ENCODE results near the gene SLC7A6. TPM values are rescaled to one million over a fixed set of nuclear protein-coding genes. Genes with fewer than 3 reads are reported as not detected.

SLC7A6 gene
- total RNA-seq, 1 donor from 2014 or later: 71.9 TPM

GRCh38 chr16:68299571-68300453 is 35.5 kb downstream of the SLC7A6 start:
- DNase-seq (ENCODE audit: low read depth) (no peak), FAIRE-seq (no peak)
- no peak overlapping the region for H2AFZ ChIP-seq (ENCODE audit: low read depth, low read length)
- H3K4me3 ChIP-seq (ENCODE audit: insufficient read depth, low read depth, low read length): no peak overlapping the region
- H3K36me3 Mint-ChIP-seq (ENCODE audit: low read depth, unreplicated experiment): peaks cover 12% of the 10 kb centered on the region
- TF ChIP-seq CTCF (IDR thresholded peaks at IDR 0.05; ENCODE audit: insufficient read depth, low read depth, low read length): no peak
- no peak for TF ChIP-seq EZH2 (IDR thresholded peaks at IDR 0.05; ENCODE audit: insufficient read depth, low read length)
- peaks cover 69% of the 10 kb centered on the region for H3K36me3 ChIP-seq (ENCODE audit: insufficient read depth, low read length)
- no peaks in the 10 kb centered on the region for H3K9me3 ChIP-seq (ENCODE audit: insufficient read depth, low read depth, low read length)
- peaks cover 44% of the 10 kb centered on the region for H3K4me1 Mint-ChIP-seq (ENCODE audit: low read depth, unreplicated experiment)
- H3K4me3 Mint-ChIP-seq (ENCODE audit: unreplicated experiment): peak overlapping the region; percentile 48
- peak overlapping the region; percentile 29 for H3K9ac ChIP-seq (ENCODE audit: low read length)
- no peaks in the 10 kb centered on the region for H3K27me3 Mint-ChIP-seq (ENCODE audit: low read depth, unreplicated experiment)
- H3K27me3 ChIP-seq (ENCODE audit: insufficient read depth, low read length): no peaks in the 10 kb centered on the region
- H3K27ac Mint-ChIP-seq (ENCODE audit: unreplicated experiment): peak overlapping the region; percentile 83
- peaks cover 13% of the 10 kb centered on the region for H3K4me1 ChIP-seq (ENCODE audit: insufficient read depth, low read length)
- no peaks in the 10 kb centered on the region for H3K9me3 Mint-ChIP-seq (ENCODE audit: unreplicated experiment)
- peaks cover 63% of the 10 kb centered on the region for H4K20me1 ChIP-seq (ENCODE audit: insufficient read depth, low read length)
- peaks cover 28% of the 10 kb centered on the region for H3K79me2 ChIP-seq (ENCODE audit: insufficient read depth, low read length)
- H3K27ac ChIP-seq (ENCODE audit: low read depth, low read length): peak overlapping the region; percentile 5
- no peak overlapping the region for H3K4me2 ChIP-seq (ENCODE audit: low read length)

GRCh38 chr16:68300734-68301459 is 36.6 kb downstream of the SLC7A6 start:
- peak overlapping the region; percentile 60 for H3K4me3 Mint-ChIP-seq (ENCODE audit: unreplicated experiment)
- Histone ChIP-seq H3K27me3 (ENCODE audit: insufficient read depth, low read length) (no peaks in the 10 kb centered on the region), H3K27ac (ENCODE audit: low read depth, low read length) (no peak overlapping the region), H3K4me1 (ENCODE audit: insufficient read depth, low read length) (peaks cover 13% of the 10 kb centered on the region), H2AFZ (ENCODE audit: low read depth, low read length) (no peak overlapping the region), H3K79me2 (ENCODE audit: insufficient read depth, low read length) (peaks cover 38% of the 10 kb centered on the region), H3K36me3 (ENCODE audit: insufficient read depth, low read length) (peaks cover 68% of the 10 kb centered on the region), H3K9me3 (ENCODE audit: insufficient read depth, low read depth, low read length) (no peaks in the 10 kb centered on the region), H3K4me2 (ENCODE audit: low read length) (no peak overlapping the region), H3K4me3 (ENCODE audit: insufficient read depth, low read depth, low read length) (no peak overlapping the region), H3K9ac (ENCODE audit: low read length) (no peak overlapping the region), H4K20me1 (ENCODE audit: insufficient read depth, low read length) (peaks cover 71% of the 10 kb centered on the region)
- no peak for TF ChIP-seq CTCF (IDR thresholded peaks at IDR 0.05; ENCODE audit: insufficient read depth, low read depth, low read length)
- TF ChIP-seq EZH2 (IDR thresholded peaks at IDR 0.05; ENCODE audit: insufficient read depth, low read length): no peak
- peaks cover 44% of the 10 kb centered on the region for H3K4me1 Mint-ChIP-seq (ENCODE audit: low read depth, unreplicated experiment)
- peaks cover 12% of the 10 kb centered on the region for H3K36me3 Mint-ChIP-seq (ENCODE audit: low read depth, unreplicated experiment)
- DNase-seq (ENCODE audit: low read depth) (peak; percentile 27), FAIRE-seq (no peak)
- H3K27ac Mint-ChIP-seq (ENCODE audit: unreplicated experiment): peak overlapping the region; percentile 83
- no peaks in the 10 kb centered on the region for H3K9me3 Mint-ChIP-seq (ENCODE audit: unreplicated experiment)
- no peaks in the 10 kb centered on the region for H3K27me3 Mint-ChIP-seq (ENCODE audit: low read depth, unreplicated experiment)
